H54 (cell line): ENCODE results near the gene COX11.

ENCODE experiments used
- DNase-seq: peaks from one replicate; pipeline ENCODE4 v3.0.0; 2011; ENCODE audit warnings: low spot score, mixed read lengths; ENCODE audit not compliant: insufficient read length
- FAIRE-seq: peaks from 3 replicates; lab custom pipeline; 2011; peaks lifted over from hg19 to GRCh38; lab: Jason Lieb, UNC
- POLR2A ChIP-seq: IDR thresholded peaks from 2 replicates; pipeline ENCODE4 v1.6.1; 2011; ENCODE audit warnings: low read depth, mild to moderate bottlenecking, low read length

The COX11 gene

DNA sequence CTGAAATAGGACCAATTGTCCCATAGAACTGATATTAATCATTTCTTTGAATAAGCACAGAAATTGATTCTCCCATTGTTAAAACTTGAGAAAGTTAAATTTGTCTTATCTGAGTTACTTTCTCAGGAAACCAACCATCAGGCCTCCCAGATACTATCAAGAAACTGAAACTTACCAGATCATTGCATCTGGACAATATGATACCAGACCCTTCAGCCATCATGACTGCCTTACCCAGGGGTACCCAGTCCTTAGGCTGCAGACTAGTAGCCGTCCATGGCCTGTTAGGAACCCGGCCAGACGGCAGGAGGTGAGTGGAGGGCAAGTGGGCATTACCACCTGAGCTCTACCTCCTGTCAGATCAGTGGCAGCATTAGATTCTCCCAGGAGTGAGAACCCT lies 7.9 kb upstream of the COX11 start:
- no peak for DNase-seq
- FAIRE-seq = no peak
- no peak for TF ChIP-seq POLR2A

- DNase-seq = no peak
- no peak for TF ChIP-seq POLR2A
- no peak for FAIRE-seq
Observed at GRCh38 chr17:54974759-54975158, 6.3 kb upstream of the COX11 start.

- TF ChIP-seq POLR2A = no peak
- no peak for FAIRE-seq
- DNase-seq = no peak
Observed at GRCh38 chr17:54972406-54973138, 4.1 kb upstream of the COX11 start.

- DNase-seq = no peak
- FAIRE-seq = no peak
- TF ChIP-seq POLR2A = no peak
Observed at GRCh38 chr17:54971901-54972300, 3.4 kb upstream of the COX11 start.

- TF ChIP-seq POLR2A = no peak
- FAIRE-seq (no peak), DNase-seq (no peak)
Observed at GRCh38 chr17:54971147-54971546, 2.7 kb upstream of the COX11 start.

GRCh38 chr17:54969658-54970572 lies 1.5 kb upstream of the COX11 start:
- TF ChIP-seq POLR2A = no peak
- DNase-seq = no peak
- FAIRE-seq = no peak

DNA sequence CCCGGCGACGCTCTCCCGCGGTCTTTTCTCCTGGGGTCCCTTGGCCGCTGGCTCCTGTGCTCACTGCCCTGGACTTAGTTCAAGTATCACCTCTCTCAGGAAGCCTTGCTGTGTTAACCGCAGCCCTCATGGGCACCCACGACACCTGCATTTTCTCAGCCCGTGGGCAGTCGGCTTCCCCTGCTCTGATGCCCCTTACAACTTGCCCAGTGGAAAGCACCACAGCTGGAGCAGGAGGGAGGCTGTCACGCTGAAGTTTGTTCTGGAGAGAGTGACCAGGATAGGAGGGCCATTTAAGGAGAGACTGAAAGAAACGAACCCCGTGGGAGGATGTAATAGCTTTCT lies 506 bp upstream of the COX11 start:
- FAIRE-seq (no peak), DNase-seq (no peak)
- TF ChIP-seq POLR2A = no peak

GRCh38 chr17:54967621-54968261 lies 713 bp downstream of the COX11 start:
- FAIRE-seq (no peak), DNase-seq (no peak)
- TF ChIP-seq POLR2A = no peak

DNA sequence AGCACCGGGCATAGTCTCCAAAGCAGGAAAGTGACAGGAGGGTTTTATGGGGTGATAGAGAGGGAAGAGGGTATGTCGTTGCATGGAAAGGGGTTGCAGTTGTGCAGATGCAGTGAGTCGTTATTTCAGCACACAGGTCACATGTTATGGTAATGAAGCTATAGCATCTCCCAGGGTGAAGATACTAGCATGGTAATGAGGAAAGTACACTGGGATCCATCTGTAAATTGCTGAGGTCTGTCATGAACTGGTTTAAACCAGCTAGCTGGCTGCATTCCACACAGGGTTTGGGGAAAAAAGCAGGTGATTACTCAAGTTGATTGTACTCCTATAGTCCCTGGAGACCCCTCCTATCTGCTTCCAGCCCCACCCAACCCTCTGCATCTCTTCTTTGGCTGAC lies 11.7 kb downstream of the COX11 start:
- TF ChIP-seq POLR2A = no peak
- no peak for FAIRE-seq

DNA sequence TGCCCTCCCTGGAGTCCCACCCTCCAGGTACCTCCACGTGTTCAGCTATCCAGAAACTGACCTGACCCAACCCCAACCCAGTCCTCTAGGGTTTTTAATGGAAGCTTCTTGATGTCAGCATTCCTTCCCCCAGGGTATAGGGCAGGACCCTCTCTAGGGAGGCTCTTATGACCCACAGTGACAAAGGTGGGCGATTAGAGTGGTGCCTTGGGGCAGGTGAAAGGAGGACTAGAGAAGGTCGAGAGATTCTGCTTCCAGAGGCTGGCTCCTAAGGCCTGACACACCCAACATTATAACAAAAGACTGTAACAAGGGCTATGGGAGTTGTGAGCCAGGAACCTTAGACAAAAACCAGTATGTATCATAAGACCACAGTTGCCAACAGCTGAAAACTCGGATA lies 17.2 kb downstream of the COX11 start:
- no peak for TF ChIP-seq POLR2A
- FAIRE-seq (no peak), DNase-seq (no peak)

More for the DNA sequence above, 11.7 kb downstream of the COX11 start:
- DNase-seq = no peak

GRCh38 chr17:54950116-54950515 lies 18.3 kb downstream of the COX11 start:
- no peak for TF ChIP-seq POLR2A
- FAIRE-seq (no peak), DNase-seq (no peak)

DNA sequence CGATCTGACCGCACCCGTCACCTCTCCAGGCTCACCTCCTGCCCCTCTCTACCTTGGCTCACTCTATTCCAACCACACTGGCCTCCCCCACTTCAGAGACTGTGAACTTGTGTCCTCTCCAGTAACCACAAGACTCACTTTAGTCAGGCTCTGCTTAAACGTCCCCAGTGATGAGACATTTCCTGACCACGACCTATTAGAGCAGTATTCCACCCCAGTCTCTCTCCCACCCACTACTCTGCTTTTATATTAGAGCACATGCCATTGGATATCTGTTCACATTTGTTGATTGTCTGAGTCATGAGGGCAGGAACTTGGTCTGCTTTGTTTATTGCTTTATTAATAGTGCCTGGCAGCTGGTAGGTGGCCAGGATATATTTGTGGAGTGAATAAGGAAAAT lies 20.1 kb downstream of the COX11 start:
- FAIRE-seq (peak; percentile 97), DNase-seq (peak; percentile 40)

GRCh38 chr17:54947396-54947795 lies 21.1 kb downstream of the COX11 start:
- no peak for FAIRE-seq
- TF ChIP-seq POLR2A = no peak
- no peak for DNase-seq

More for the DNA sequence above, 20.1 kb downstream of the COX11 start:
- TF ChIP-seq POLR2A = no peak

GRCh38 chr17:54945671-54946070 lies 22.8 kb downstream of the COX11 start:
- DNase-seq = no peak
- TF ChIP-seq POLR2A = no peak
- FAIRE-seq = no peak
